Thoracic aorta (tissue), 2 donors: ENCODE results near the gene GPHA2. TPM values are rescaled to one million over a fixed set of nuclear protein-coding genes. Genes with fewer than 3 reads are reported as not detected.

Experiments used
- ATAC-seq: fragments of 150-250 bp; one replicate; pipeline ENCODE4 v1.8.0; 2017; ENCODE audit warnings: low read depth; ENCODE audit not compliant: insufficient number of reproducible peaks, low FRiP score
- DNase-seq: peaks from one replicate; pipeline ENCODE4 v3.0.0-alpha.2; 2020; ENCODE audit warnings: low spot score
- H3K27ac ChIP-seq, 2 donors: fragments of 200-600 bp; sonication (generic); 1 replicate in 1 of 2; 2 replicates in 1 of 2; pipeline ENCODE4 v1.5.1; 2016; ENCODE audit warnings: mild to moderate bottlenecking in 2 of 2, moderate library complexity in 2 of 2
- H3K27me3 ChIP-seq: fragments of 200-600 bp; sonication (generic); replicated peaks from 2 replicates; pipeline ENCODE4 v1.6.0; 2016; ENCODE audit warnings: mild to moderate bottlenecking; ENCODE audit not compliant: insufficient read depth
- H3K36me3 ChIP-seq: fragments of 200-600 bp; sonication (generic); one replicate; pipeline ENCODE4 v1.5.1; 2016
- H3K4me1 ChIP-seq, 2 donors: fragments of 200-600 bp; sonication (generic); 1 replicate in 1 of 2; 2 replicates in 1 of 2; pipeline versions ENCODE4 v1.5.1 to v1.6.0; 2016; ENCODE audit warnings: low read depth in 2 of 2, mild to moderate bottlenecking in 1 of 2; ENCODE audit not compliant: control insufficient read depth in 1 of 2
- H3K4me3 ChIP-seq: fragments of 200-600 bp; sonication (generic); 2 replicates; pipeline ENCODE4 v1.5.1; 2016; ENCODE audit warnings: mild to moderate bottlenecking
- H3K9me3 ChIP-seq: fragments of 200-600 bp; sonication (generic); 2 replicates; pipeline ENCODE4 v1.5.1; 2016
- total RNA-seq, 2 donors: library from RNA; depleted of rRNA; stranded (reverse); fragments of >200 nt; gene quantifications; one replicate each; pipeline versions ENCODE4 v1.1.0 to v1.2.3, GENCODE V29; 2016
- TF ChIP-seq, protein P1 (sequence below): fragments of 200-600 bp; sonication (generic); IDR thresholded peaks from one replicate; pipeline ENCODE4 v1.5.1; 2019; ENCODE audit warnings: antibody characterized with exemption

The GPHA2 gene
- total RNA-seq, 2 donors from 2014 or later, result not detected

GRCh38 chr11:64913171-64913727 is 22.4 kb downstream of the GPHA2 start:
- Histone ChIP-seq H3K27me3 (no peaks in the 10 kb centered on the region), H3K4me3 (no peak overlapping the region), H3K4me1 (peaks cover 11 to 23% of the 10 kb centered on the region in 2 donors), H3K9me3 (no peaks in the 10 kb centered on the region), H3K36me3 (peaks cover 50% of the 10 kb centered on the region), H3K27ac (no peak overlapping the region)
- TF ChIP-seq, protein P1, sequence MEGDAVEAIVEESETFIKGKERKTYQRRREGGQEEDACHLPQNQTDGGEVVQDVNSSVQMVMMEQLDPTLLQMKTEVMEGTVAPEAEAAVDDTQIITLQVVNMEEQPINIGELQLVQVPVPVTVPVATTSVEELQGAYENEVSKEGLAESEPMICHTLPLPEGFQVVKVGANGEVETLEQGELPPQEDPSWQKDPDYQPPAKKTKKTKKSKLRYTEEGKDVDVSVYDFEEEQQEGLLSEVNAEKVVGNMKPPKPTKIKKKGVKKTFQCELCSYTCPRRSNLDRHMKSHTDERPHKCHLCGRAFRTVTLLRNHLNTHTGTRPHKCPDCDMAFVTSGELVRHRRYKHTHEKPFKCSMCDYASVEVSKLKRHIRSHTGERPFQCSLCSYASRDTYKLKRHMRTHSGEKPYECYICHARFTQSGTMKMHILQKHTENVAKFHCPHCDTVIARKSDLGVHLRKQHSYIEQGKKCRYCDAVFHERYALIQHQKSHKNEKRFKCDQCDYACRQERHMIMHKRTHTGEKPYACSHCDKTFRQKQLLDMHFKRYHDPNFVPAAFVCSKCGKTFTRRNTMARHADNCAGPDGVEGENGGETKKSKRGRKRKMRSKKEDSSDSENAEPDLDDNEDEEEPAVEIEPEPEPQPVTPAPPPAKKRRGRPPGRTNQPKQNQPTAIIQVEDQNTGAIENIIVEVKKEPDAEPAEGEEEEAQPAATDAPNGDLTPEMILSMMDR, result no peak
- DNase-seq (no peak), ATAC-seq (no peak)

DNA sequence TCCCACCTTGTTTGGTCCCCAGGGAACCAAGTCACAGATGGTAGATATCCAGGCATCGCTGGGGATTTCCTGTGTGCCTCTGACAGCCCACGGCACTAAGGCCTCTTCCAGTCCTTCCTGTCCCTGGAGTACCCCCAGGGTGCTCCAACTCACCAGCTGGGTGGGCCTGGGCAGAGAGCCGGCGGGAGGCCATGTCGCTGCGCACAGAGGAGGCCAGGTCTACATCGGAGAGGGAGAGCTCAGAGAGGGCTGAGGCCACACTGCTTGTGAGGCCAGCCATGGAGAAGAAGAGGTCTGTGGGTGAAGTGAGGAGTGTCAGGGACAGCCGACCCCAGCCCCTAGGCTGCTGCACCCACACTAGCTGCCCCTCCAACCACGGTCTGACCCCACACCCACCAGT is 24.0 kb downstream of the GPHA2 start:
- Histone ChIP-seq H3K27ac (no peak overlapping the region), H3K4me1 (peaks cover 8 to 17% of the 10 kb centered on the region in 2 donors), H3K36me3 (peaks cover 66% of the 10 kb centered on the region), H3K9me3 (no peaks in the 10 kb centered on the region), H3K4me3 (no peak overlapping the region), H3K27me3 (no peaks in the 10 kb centered on the region)
- ATAC-seq, result no peak
- DNase-seq, result no peak
- TF ChIP-seq, protein P1, result no peak

GRCh38 chr11:64911142-64911541 is 24.6 kb downstream of the GPHA2 start:
- Histone ChIP-seq H3K4me1 (peaks cover 8 to 11% of the 10 kb centered on the region in 2 donors), H3K4me3 (no peak overlapping the region), H3K27ac (no peak overlapping the region), H3K27me3 (no peaks in the 10 kb centered on the region), H3K9me3 (no peaks in the 10 kb centered on the region), H3K36me3 (peaks cover 71% of the 10 kb centered on the region)
- TF ChIP-seq, protein P1, result no peak
- ATAC-seq (no peak), DNase-seq (no peak)

GRCh38 chr11:64910451-64911093 is 25.1 kb downstream of the GPHA2 start:
- no peak for ATAC-seq
- H3K9me3 ChIP-seq, result no peaks in the 10 kb centered on the region
- H3K4me1 ChIP-seq, result peaks cover 2 to 6% of the 10 kb centered on the region in 2 donors
- no peak for DNase-seq
- peaks cover 77% of the 10 kb centered on the region for H3K36me3 ChIP-seq
- TF ChIP-seq, protein P1, result no peak
- H3K27me3 ChIP-seq, result no peaks in the 10 kb centered on the region
- H3K4me3 ChIP-seq, result no peak overlapping the region
- no peak overlapping the region for H3K27ac ChIP-seq

- DNase-seq (no peak), ATAC-seq (no peak)
- Histone ChIP-seq H3K27me3 (no peaks in the 10 kb centered on the region), H3K9me3 (no peaks in the 10 kb centered on the region), H3K36me3 (peaks cover 82% of the 10 kb centered on the region), H3K4me1 (no peaks in the 10 kb centered on the region), H3K27ac (no peak overlapping the region), H3K4me3 (no peak overlapping the region)
- TF ChIP-seq, protein P1, result no peak
Measured at GRCh38 chr11:64909653-64910343, 25.9 kb downstream of the GPHA2 start.
